IMR-90 (cell line): ENCODE results near the gene REEP2. TPM values are rescaled to one million over a fixed set of nuclear protein-coding genes. Genes with fewer than 3 reads are reported as not detected.

Experiments
- ATAC-seq: fragments of 200-7000 bp; cut with Tn5 transposase; 2 replicates; pipeline ENCODE4 v1.9.1; 2020; ENCODE audit warnings: low read depth, mild to moderate bottlenecking, moderate library complexity
- BruUV-seq: library from RNA; stranded (reverse); fragments of 400-500 nt; replicated peaks from 2 replicates; lab custom pipeline; 2021; lab: Mats Ljungman, UMichigan
- CTCF ChIA-PET: fragments of 300-600 bp; formaldehyde crosslinking; extraction: SDS; loops from one replicate; lab custom pipeline; 2021; ENCODE audit warnings: antibody characterized with exemption; lab: Yijun Ruan, JAX
- POLR2A ChIA-PET: fragments of 300-600 bp; sonication (Branson Sonifier 250); formaldehyde crosslinking; loops from one replicate; lab custom pipeline; 2022; ENCODE audit warnings: antibody characterized with exemption; ENCODE audit not compliant: unreplicated experiment; lab: Charles Lee
- DNase-seq: peaks from one replicate; pipeline ENCODE4 v3.0.0; 2013
- H2AFZ ChIP-seq: replicated peaks from 2 replicates; pipeline ENCODE3; 2013; ENCODE audit warnings: low read length, mild to moderate bottlenecking; ENCODE audit not compliant: poor library complexity
- H2AK5ac ChIP-seq: 2 replicates; pipeline ENCODE4 v1.6.1; 2013; ENCODE audit warnings: low read depth, low read length, inconsistent platforms
- H2AK9ac ChIP-seq: replicated peaks from 2 replicates; pipeline ENCODE3; 2013; ENCODE audit warnings: mild to moderate bottlenecking, low read depth, low read length, moderate library complexity; ENCODE audit not compliant: poor library complexity
- H2BK120ac ChIP-seq: 2 replicates; pipeline ENCODE4 v1.6.1; 2013; ENCODE audit warnings: low read depth, low read length, inconsistent platforms
- H2BK15ac ChIP-seq: 3 replicates; pipeline ENCODE4 v1.6.1; 2013; ENCODE audit warnings: low read depth, low read length, inconsistent platforms
- H2BK20ac ChIP-seq: 2 replicates; pipeline ENCODE4 v1.6.1; 2013; ENCODE audit warnings: low read depth, mild to moderate bottlenecking, inconsistent platforms, low read length, moderate library complexity
- H2BK5ac ChIP-seq: 2 replicates; pipeline ENCODE4 v1.6.1; 2013; ENCODE audit warnings: mild to moderate bottlenecking, low read depth, low read length, inconsistent platforms; ENCODE audit not compliant: poor library complexity, severe bottlenecking
- H3K14ac ChIP-seq: replicated peaks from 2 replicates; pipeline ENCODE4 v1.6.1; 2013; ENCODE audit warnings: low read depth, low read length, inconsistent platforms
- H3K18ac ChIP-seq: 2 replicates; pipeline ENCODE4 v1.6.1; 2013; ENCODE audit warnings: low read depth, low read length, control low read depth
- H3K23ac ChIP-seq: 2 replicates; pipeline ENCODE4 v1.6.1; 2013; ENCODE audit warnings: low read depth, low read length, inconsistent platforms
- H3K27ac ChIP-seq: 2 replicates; pipeline ENCODE4 v1.5.1; 2013; ENCODE audit warnings: mild to moderate bottlenecking, control low read depth, low read length; ENCODE audit not compliant: insufficient read depth
- H3K27me3 ChIP-seq: 2 replicates; pipeline ENCODE4 v1.6.1; 2013; ENCODE audit warnings: low read length; ENCODE audit not compliant: control insufficient read depth, insufficient read depth
- H3K36me3 ChIP-seq: 2 replicates; pipeline ENCODE4 v1.6.1; 2013; ENCODE audit warnings: low read length, mixed read lengths; ENCODE audit not compliant: control insufficient read depth, insufficient read depth
- H3K4ac ChIP-seq: 2 replicates; pipeline ENCODE4 v1.6.1; 2013; ENCODE audit warnings: low read depth, low read length, inconsistent platforms
- H3K4me1 ChIP-seq: 2 replicates; pipeline ENCODE4 v1.6.1; 2013; ENCODE audit warnings: low read length, mixed read lengths; ENCODE audit not compliant: control insufficient read depth, insufficient read depth
- H3K4me2 ChIP-seq: 2 replicates; pipeline ENCODE4 v1.6.1; 2013; ENCODE audit warnings: low read depth, mild to moderate bottlenecking, control low read depth, low read length, moderate library complexity
- H3K4me3 ChIP-seq: 2 replicates; pipeline ENCODE4 v1.5.1; 2013; ENCODE audit warnings: low read depth, mild to moderate bottlenecking, control low read depth, low read length, moderate library complexity; ENCODE audit not compliant: insufficient read depth
- H3K56ac ChIP-seq: 2 replicates; pipeline ENCODE4 v1.6.1; 2013; ENCODE audit warnings: low read length, inconsistent platforms; ENCODE audit not compliant: insufficient read depth; ENCODE audit errors: extremely low read depth
- H3K79me1 ChIP-seq, 2 experiments: 2 replicates each; pipeline ENCODE4 v1.6.1; 2013; ENCODE audit warnings: low read length in 2 of 2, inconsistent platforms in 1 of 2, low read depth in 1 of 2
- H3K9ac ChIP-seq: 2 replicates; pipeline ENCODE4 v1.6.1; 2013; ENCODE audit warnings: low read depth, low read length, control low read depth
- H3K9me1 ChIP-seq: 2 replicates; pipeline ENCODE4 v1.6.1; 2013; ENCODE audit warnings: low read length, inconsistent platforms; ENCODE audit not compliant: insufficient read depth
- H3K9me3 ChIP-seq: 2 replicates; pipeline ENCODE4 v1.6.1; 2013; ENCODE audit warnings: low read length; ENCODE audit not compliant: control insufficient read depth, insufficient read depth
- H4K20me1 ChIP-seq: 2 replicates; pipeline ENCODE4 v1.6.1; 2013; ENCODE audit warnings: low read length, inconsistent platforms; ENCODE audit not compliant: insufficient read depth
- H4K5ac ChIP-seq: 2 replicates; pipeline ENCODE4 v1.6.1; 2013; ENCODE audit warnings: mild to moderate bottlenecking, low read depth, low read length, control low read depth
- H4K8ac ChIP-seq, 2 experiments: 2 replicates each; pipeline ENCODE4 v1.6.1; 2013; ENCODE audit warnings: low read depth in 2 of 2, low read length in 2 of 2, control low read depth in 1 of 2, inconsistent platforms in 1 of 2
- H4K91ac ChIP-seq: 2 replicates; pipeline ENCODE4 v1.6.1; 2013; ENCODE audit warnings: low read depth, low read length, inconsistent platforms; ENCODE audit not compliant: insufficient read depth
- CTCF ChIP-seq: conservative IDR thresholded peaks from 2 replicates; pipeline ENCODE4 v1.5.1; 2012; ENCODE audit warnings: mild to moderate bottlenecking, low read depth, low read length, improper control_type of control experiment
- FOS ChIP-seq: fragments of 150-350 bp; IDR thresholded peaks from 2 replicates; pipeline ENCODE4 v1.6.1; 2016; ENCODE audit warnings: low read depth, low read length
- MAZ ChIP-seq: IDR thresholded peaks from 2 replicates; pipeline ENCODE4 v1.6.1; 2012; ENCODE audit warnings: low read depth, mild to moderate bottlenecking, low read length, improper control_type of control experiment, moderate library complexity, borderline replicate concordance
- MXI1 ChIP-seq: IDR thresholded peaks from 2 replicates; pipeline ENCODE4 v1.6.1; 2012; ENCODE audit warnings: low read depth, mild to moderate bottlenecking, low read length, moderate library complexity, borderline replicate concordance
- POLR2A ChIP-seq: IDR thresholded peaks from 2 replicates; pipeline ENCODE4 v1.6.1; 2012; ENCODE audit warnings: mild to moderate bottlenecking, low read depth, low read length
- RAD21 ChIP-seq: IDR thresholded peaks from 2 replicates; pipeline ENCODE4 v1.6.1; 2012; ENCODE audit warnings: low read length, improper control_type of control experiment
- RFX5 ChIP-seq: IDR thresholded peaks from 2 replicates; pipeline ENCODE4 v1.8.0; 2012; ENCODE audit warnings: low read depth, mild to moderate bottlenecking, low read length, moderate library complexity
- SMC3 ChIP-seq: fragments of 150-350 bp; IDR thresholded peaks from 2 replicates; pipeline ENCODE4 v1.6.1; 2016; ENCODE audit warnings: low read depth, mild to moderate bottlenecking, antibody characterized with exemption, low read length, moderate library complexity
- USF2 ChIP-seq: fragments of 150-350 bp; IDR thresholded peaks from 2 replicates; pipeline ENCODE4 v1.6.1; 2017; ENCODE audit warnings: mild to moderate bottlenecking, antibody characterized with exemption, low read length, low read depth
- WGBS, 2 experiments: methylation state at CpG; one replicate each; pipeline versions ENCODE4 v1.1.5 to v1.1.7; 2013; ENCODE audit warnings: missing lambda C conversion rate in 2 of 2; ENCODE audit not compliant: insufficient read length in 1 of 2; ENCODE audit errors: extremely low coverage in 2 of 2; 5-methylcytosine and 5-hydroxymethylcytosine counted together
- dilution Hi-C: fragments of 300-500 bp; cut with HindIII; formaldehyde crosslinking; loops from one replicate; pipeline ENCODE4 v1.14.3; 2018; ENCODE audit warnings: low sequenced_read_pairs; ENCODE audit not compliant: unreplicated experiment
- in situ Hi-C: fragments of 300-500 bp; cut with MboI; formaldehyde crosslinking; loops from 3 replicates; pipeline ENCODE4 v1.14.3; 2019; ENCODE audit warnings: low sequenced_read_pairs, inconsistent platforms, mixed read lengths
- intact Hi-C: fragments of 100-400 bp; cut with micrococcal nuclease; formaldehyde crosslinking; loops from 2 replicates; pipeline ENCODE4 v1.10.0; 2022
- polyA plus RNA-seq, 3 experiments: library from polyadenylated mRNA; depleted of rRNA; stranded (reverse); fragments of >200 nt; gene quantifications; 2 replicates each; pipeline ENCODE4 v1.2.3, GENCODE V29; 2012; ENCODE audit warnings: low replicate concordance in 1 of 3
- total RNA-seq: library from RNA; depleted of rRNA; stranded (reverse); fragments of >200 nt; gene quantifications from 2 replicates; pipeline ENCODE4 v1.2.3, GENCODE V29; 2012

Gene REEP2
- total and polyA plus RNA-seq, 2 of the 4 experiments (the other 2 are of a cell fraction) = 12.4 to 17.0 TPM

- H3K4me2 ChIP-seq = no peak overlapping the region
- dilution Hi-C loops = no loop called here
These were observed 20.6 kb downstream of the REEP2 start for GRCh38 chr5:138459311-138459933.

More at GRCh38 chr5:138459311-138459933, 20.6 kb downstream of the REEP2 start:
- H3K36me3 ChIP-seq = no peaks in the 10 kb centered on the region
- no peak for ATAC-seq
- no peak overlapping the region for H3K23ac ChIP-seq
- H4K91ac ChIP-seq = no peak overlapping the region
- no peak overlapping the region for H3K14ac ChIP-seq
- WGBS, 2 experiments = no CpG with 5 or more reads among the region's 11 CpGs
- H4K5ac ChIP-seq = no peak overlapping the region
- no peaks in the 10 kb centered on the region for H4K20me1 ChIP-seq
- intact Hi-C loops = no loop called here
- no peak overlapping the region for H4K8ac ChIP-seq
- H3K4me3 ChIP-seq = no peak overlapping the region
- H3K27ac ChIP-seq = no peak overlapping the region
- no peak overlapping the region for H3K9ac ChIP-seq
- H2AFZ ChIP-seq = peak overlapping the region; percentile 8
- H3K18ac ChIP-seq = no peak overlapping the region
- H3K9me3 ChIP-seq = no peaks in the 10 kb centered on the region
- peaks cover 3 to 4% of the 10 kb centered on the region in 2 experiments; a peak in 2 of 4 replicates for H3K79me1 ChIP-seq
- ChIA-PET POLR2A (no interaction called here), CTCF (no interaction called here)
- no peak overlapping the region for H3K4ac ChIP-seq
- DNase-seq = no peak
- no peak overlapping the region for H2BK15ac ChIP-seq
- no TSS peak for BruUV-seq
- TF ChIP-seq POLR2A (no peak), FOS (no peak), CTCF (no peak), MAZ (no peak), RAD21 (no peak), MXI1 (no peak), USF2 (no peak), SMC3 (no peak), RFX5 (no peak)
- H3K27me3 ChIP-seq = peaks cover 13% of the 10 kb centered on the region
- no peak overlapping the region for H2AK9ac ChIP-seq
- no peak overlapping the region for H2BK120ac ChIP-seq
- peaks cover 2% of the 10 kb centered on the region; the same call in 1 of the 2 replicates for H3K4me1 ChIP-seq
- H3K56ac ChIP-seq = no peak overlapping the region
- H3K9me1 ChIP-seq = peaks cover 3% of the 10 kb centered on the region; the same call in 1 of the 2 replicates
- no peak overlapping the region for H2BK20ac ChIP-seq
- no peak overlapping the region for H2BK5ac ChIP-seq
- H2AK5ac ChIP-seq = 0 out of 2 replicates have a peak overlapping the region, but pooled peaks have one; percentile 3
- in situ Hi-C loops = no loop called here
